Glomerular endothelial cell (primary cell): ENCODE measurements around the gene NIPBL. TPM values are rescaled to one million over a fixed set of nuclear protein-coding genes. Genes with fewer than 3 reads are reported as not detected.

Experiments
- DNase-seq: peaks from one replicate; pipeline ENCODE4 v3.0.0-alpha.2; 2011; ENCODE audit warnings: low read depth, low spot score; ENCODE audit errors: extremely low read depth
- total RNA-seq: library from RNA; depleted of rRNA; stranded (reverse); fragments of >200 nt; gene quantifications from 2 replicates; pipeline ENCODE4 v1.2.3, GENCODE V29; 2015

Gene NIPBL
- total RNA-seq, 1 donor from 2014 or later = 24.7 TPM

GRCh38 chr5:37014321-37014720 lies 137.8 kb downstream of the NIPBL start:
- no peak for DNase-seq

GRCh38 chr5:37015795-37016666 lies 139.5 kb downstream of the NIPBL start:
- no peak for DNase-seq

GRCh38 chr5:37028910-37029309 lies 152.3 kb downstream of the NIPBL start:
- no peak for DNase-seq

DNA sequence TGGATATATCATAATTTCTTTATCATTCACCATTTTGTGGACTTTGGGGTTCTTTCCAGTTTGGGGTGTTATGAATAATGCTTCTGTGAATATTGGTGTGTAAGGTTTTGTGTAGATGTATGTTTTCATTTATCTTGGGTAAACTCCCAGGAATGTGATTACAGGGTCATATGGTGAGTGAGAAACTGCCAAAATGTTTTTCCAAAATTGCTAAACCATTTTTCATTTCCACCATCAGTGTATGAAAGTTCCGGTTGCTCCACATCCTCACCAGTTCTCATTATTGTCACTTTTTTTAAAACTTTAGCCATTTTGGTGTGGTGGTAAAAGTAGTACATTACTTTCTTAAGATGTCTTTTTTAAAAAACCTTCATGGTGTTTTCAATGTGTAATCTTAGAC lies 152.9 kb downstream of the NIPBL start:
- no peak for DNase-seq

DNA sequence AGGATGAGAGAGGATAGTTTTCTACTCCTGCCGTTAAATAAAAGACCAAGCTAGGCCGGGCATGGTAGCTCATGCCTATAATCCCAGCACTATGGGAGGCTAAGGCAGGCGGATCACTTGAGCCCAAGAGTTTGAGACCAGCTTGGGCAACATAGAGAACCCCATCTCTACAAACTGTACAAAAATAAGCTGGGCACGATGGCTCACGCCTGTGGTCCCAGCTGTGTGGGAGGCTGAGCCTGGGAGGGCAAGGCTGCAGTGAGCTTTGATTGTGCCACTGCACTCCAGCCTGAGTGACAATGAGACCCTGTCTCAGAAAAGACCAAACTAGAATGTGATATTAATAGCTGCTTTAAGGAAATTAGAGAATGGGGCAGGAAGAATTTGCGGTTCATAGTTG lies 158.4 kb downstream of the NIPBL start:
- DNase-seq = no peak

DNA sequence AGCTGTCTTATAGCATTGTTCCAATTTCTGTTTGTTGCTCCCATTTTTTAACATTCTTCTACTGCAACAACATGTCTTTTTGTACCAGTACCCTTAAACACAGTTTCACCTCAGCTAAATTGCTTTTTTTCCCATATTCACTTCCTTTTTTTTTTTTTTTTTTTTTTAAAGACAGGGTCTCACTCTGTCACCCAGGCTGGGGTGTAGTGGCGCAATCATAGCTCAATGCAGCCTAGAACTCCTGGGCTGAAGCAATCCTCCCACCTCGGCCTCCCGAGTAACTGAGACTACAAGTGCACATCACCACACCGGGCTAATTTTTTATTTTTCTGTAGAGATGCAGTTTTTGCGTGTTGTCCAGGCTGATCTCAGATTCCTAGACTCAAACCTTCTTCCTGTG lies 161.3 kb downstream of the NIPBL start:
- DNase-seq = no peak

GRCh38 chr5:37039824-37040223 lies 163.3 kb downstream of the NIPBL start:
- DNase-seq = no peak

- DNase-seq = no peak
These were observed 167.1 kb downstream of the NIPBL start for GRCh38 chr5:37043693-37044092.

DNA sequence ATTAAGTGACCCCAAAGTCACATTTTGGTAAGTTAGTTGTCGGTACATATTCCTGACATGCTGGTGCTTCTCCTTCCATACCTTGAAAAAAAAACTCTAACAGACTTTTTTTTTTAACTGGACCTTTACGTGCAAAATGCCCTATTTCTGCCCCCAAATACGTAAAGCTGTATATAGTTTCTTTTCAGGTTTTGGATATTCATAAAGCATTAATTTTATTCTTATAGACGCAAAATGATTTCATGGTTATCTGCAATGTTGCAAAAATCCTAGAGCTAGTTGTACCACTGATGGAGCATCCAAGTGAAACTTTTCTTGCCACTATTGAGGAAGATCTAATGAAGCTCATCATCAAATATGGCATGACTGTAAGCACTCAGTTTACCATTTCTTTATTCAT lies 167.6 kb downstream of the NIPBL start:
- no peak for DNase-seq

DNA sequence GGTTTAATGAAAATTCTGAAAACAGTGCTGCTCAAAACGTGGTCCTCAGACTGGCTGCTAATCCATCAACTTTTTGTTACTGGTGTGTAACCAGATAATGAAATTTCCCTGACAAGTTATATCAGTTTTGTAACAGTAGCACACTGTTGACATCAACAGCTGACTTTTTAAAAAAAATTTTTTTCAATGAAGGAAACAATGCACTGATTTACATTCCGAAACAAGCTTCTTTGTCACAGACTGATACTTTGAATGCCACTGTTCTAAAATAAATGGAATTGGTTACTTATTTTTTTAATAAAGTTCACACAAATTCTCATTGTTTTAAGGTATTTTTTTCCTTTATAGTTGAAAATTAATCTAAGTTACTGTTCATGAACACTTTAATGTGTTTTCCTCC lies 169.1 kb downstream of the NIPBL start:
- DNase-seq = no peak

- DNase-seq = no peak
These were observed 171.4 kb downstream of the NIPBL start for GRCh38 chr5:37047947-37048346.

DNA sequence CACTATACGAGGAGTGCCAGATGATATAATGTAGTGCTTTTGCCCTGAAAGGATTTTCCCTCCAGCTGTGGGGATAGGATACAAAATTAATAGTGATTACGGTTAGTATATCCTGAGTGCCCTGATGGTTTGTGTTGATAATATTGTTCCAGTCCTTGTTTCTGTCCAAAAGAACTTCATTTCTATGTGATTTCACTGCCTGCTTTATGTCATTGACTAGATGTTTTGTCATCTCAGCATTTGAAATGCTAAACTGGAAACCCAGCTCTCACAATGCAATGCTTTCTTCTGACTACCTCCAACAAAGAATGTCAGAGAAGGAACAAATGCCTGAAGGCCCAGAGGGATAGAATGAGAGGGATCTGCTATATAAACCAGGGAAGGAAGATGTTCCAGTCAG lies 177.8 kb downstream of the NIPBL start:
- DNase-seq = no peak

DNA sequence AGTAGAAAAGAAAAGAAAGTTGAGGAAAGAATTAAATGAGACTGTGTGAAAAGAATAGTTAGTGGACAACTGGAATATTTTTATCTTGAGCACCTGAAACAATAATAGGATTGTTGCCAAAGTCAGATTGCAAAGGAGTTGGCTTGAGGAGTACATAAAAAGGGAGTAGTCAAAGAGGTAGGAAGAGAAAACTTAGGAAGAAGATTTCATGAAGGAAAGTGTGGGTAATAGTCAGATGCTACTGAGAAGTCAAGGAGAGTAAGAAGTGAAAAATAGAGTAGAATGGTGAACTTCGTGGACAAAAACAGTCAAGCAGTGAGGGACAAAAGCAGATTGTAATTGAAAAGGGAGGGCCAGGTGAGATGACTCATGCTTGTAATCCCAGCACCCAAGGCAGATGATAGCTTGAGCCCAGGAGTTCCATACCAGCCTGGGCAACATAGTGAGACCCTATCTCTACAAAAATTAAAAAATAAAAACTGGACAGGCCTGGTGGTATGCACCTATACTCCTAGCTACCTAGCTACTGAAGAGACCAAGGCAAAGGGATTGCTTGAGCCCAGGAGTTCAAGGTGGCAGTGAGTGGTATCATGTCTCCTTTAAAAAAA lies 178.9 kb downstream of the NIPBL start:
- DNase-seq = no peak

DNA sequence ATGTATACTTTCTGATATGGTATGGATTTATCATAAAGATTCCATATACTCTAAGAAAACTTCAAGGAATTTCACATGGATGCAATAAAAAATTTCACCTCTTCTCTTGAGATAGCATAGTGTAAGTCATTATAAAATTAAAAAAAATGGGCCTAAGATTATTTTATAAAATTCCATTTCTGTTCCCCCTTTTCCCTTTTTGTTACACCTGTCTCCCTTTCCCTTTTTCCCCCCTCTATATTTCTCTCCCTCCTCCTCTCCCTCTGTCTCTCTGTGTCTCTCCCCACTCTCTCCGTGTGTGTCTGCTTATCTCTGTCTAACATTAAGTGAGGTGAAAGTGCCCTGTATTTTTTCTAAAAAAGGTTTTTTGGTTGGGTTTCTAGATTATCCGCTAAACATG lies 180.2 kb downstream of the NIPBL start:
- DNase-seq = no peak

DNA sequence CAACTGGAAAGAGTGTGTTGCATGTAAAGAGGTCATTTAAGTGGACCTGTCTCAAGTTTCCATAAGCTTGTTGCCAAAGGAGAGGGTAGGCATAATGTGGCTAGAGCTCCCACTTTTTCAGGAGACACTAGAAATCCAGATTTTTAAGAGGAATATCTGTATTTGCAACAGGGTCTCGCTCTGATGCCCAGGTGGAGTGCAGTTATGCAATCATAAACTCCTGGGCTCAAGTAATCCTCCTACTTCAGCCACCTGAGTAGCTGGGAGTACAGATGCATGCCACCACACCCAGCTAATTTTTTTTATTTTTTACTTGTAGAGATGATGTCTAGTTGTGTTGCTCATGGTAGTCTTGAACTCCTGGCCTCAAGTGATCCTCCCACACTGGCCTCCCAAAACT lies 183.5 kb downstream of the NIPBL start:
- no peak for DNase-seq

GRCh38 chr5:37063739-37064138 lies 187.2 kb downstream of the NIPBL start:
- no peak for DNase-seq

DNA sequence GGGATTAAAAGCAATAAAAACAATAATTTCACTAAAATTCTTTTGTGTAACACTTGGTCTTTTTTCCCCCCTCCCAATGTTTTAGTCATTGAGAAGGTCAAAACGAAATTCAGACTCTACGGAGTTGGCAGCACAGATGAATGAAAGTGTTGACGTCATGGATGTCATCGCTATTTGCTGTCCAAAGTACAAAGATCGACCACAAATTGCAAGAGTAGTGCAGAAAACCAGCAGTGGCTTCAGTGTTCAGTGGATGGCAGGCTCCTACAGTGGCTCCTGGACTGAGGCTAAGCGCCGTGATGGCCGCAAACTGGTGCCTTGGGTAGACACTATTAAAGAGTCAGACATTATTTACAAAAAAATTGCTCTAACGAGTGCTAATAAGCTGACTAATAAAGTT lies 187.9 kb downstream of the NIPBL start:
- DNase-seq = no peak

DNA sequence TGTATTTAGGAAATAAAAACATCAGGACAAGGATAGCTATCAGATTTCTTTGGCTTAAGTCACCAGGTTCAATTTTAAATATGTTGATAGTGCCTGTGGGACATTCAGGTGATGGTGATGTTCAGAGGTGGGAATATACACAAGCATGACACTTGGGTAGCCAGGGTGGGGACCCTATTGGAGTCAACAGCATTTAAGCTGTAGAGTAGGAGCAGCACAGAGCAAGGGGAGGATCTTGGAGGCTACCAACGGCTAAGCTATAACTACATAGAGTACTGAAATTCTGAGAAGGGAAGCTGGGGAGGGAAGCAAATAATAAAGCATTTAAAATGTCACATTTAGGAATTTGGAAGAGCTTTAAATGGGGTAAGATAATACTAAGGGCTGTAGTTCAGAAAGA lies 194.9 kb downstream of the NIPBL start:
- DNase-seq = no peak

DNA sequence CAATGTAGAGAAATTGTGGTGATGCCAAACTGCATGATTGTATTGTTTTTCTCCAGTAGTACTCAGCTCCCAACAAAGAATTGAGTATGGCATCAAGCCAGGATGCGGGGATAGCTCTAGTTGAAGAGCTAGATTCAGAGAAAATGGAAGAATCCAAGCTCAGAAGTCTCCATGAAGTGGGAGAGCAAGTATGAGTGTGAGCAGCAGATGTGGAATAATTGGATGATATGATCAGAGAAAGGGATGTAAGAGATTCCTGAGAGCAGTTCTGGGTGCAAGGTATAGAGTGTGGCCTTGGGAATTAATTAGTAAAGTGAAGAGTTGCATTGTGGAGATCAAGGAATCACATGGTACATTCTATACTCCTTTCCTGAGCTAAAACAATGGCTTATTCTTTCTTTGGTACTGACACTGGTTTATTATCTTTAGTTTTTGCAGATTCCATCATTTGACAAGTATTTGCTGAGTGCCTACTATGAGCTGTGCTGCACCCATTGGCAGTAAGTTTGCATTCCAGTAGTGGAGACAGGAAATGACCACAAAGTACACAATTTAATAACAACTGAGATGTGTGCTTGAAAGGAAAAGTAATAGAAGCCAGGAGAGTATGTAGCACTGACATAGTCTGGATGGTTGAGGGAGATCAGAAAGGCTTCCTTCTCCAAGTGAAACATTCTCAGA lies 195.5 kb downstream of the NIPBL start:
- DNase-seq = peak; percentile 47

GRCh38 chr5:37075399-37075950 lies 198.9 kb downstream of the NIPBL start:
- no peak for DNase-seq

DNA sequence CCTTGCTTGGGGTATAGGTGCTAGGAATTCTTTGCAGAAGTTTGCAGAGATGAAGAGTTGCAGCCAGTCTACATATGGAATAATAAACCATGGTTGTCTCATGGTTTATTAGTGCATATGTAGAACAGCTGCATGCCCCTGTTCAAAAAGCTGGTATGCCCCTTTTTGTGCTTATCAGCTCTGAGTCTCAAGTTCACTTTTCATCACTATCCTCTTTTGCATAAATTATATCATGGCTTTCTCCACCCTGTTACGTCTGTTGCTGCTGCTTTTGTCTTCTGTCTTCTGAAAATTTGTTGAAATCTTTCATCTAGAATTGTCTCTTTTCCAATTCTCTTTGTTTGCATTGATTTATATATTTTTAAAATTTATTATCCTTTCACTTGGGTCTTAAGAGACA lies 200.6 kb downstream of the NIPBL start:
- no peak for DNase-seq

GRCh38 chr5:37080697-37081096 lies 204.1 kb downstream of the NIPBL start:
- no peak for DNase-seq
